CD4-positive, alpha-beta T cell (primary cell): ENCODE data around the gene INSIG1. TPM values are rescaled to one million over a fixed set of nuclear protein-coding genes. Genes with fewer than 3 reads are reported as not detected.

Experiments
- ATAC-seq: fragments of 200-7000 bp; cut with Tn5 transposase; one replicate; pipeline ENCODE4 v1.10.0; 2022; ENCODE audit warnings: mild to moderate bottlenecking; ENCODE audit not compliant: poor library complexity
- CTCF ChIA-PET: fragments of 350-600 bp; sonication (Branson Sonifier 250); formaldehyde crosslinking; loops from one replicate; lab custom pipeline; 2021; ENCODE audit warnings: antibody characterized with exemption, inconsistent platforms; lab: Charles Lee
- POLR2A ChIA-PET: fragments of 350-600 bp; sonication (Branson Sonifier 250); formaldehyde crosslinking; loops from one replicate; lab custom pipeline; 2021; ENCODE audit warnings: antibody characterized with exemption, inconsistent platforms; lab: Charles Lee
- DNase-seq, 14 experiments: peaks; one replicate each; pipeline ENCODE4 v3.0.0-alpha.2; 2013 to 2020; ENCODE audit warnings: mixed read lengths in 2 of 14
- H3K27ac ChIP-seq, 2 donors: one replicate each; pipeline versions ENCODE4 v1.5.1 to v1.7.0; 2013; ENCODE audit warnings: low read length in 2 of 2, low read depth in 1 of 2, mild to moderate bottlenecking in 1 of 2
- H3K27me3 ChIP-seq, 2 experiments: 1 replicate in 1 of 2; 2 replicates in 1 of 2; pipeline versions ENCODE4 v1.6.1 to v1.7.0; 2013; ENCODE audit warnings: low read length in 2 of 2, control low read depth in 1 of 2, mild to moderate bottlenecking in 1 of 2, moderate library complexity in 1 of 2; ENCODE audit not compliant: insufficient read depth in 2 of 2, control insufficient read depth in 1 of 2
- H3K36me3 ChIP-seq: one replicate; pipeline ENCODE4 v1.6.1; 2013; ENCODE audit warnings: low read length, control low read depth; ENCODE audit not compliant: insufficient read depth
- H3K4me1 ChIP-seq: one replicate; pipeline ENCODE4 v1.6.1; 2013; ENCODE audit warnings: low read length, control low read depth; ENCODE audit not compliant: insufficient read depth
- H3K4me3 ChIP-seq: one replicate; pipeline ENCODE4 v1.5.1; 2013; ENCODE audit warnings: mild to moderate bottlenecking, low read length, moderate library complexity
- H3K9me3 ChIP-seq, 2 experiments: 1 replicate in 1 of 2; 2 replicates in 1 of 2; pipeline versions ENCODE4 v1.6.1 to v1.7.0; 2013; ENCODE audit warnings: low read length in 2 of 2, mild to moderate bottlenecking in 2 of 2, control low read depth in 1 of 2, moderate library complexity in 1 of 2; ENCODE audit not compliant: control insufficient read depth in 1 of 2, insufficient read depth in 1 of 2
- H3K27ac Mint-ChIP-seq: one replicate; pipeline ENCODE4 v1.8.0; 2020; ENCODE audit warnings: mixed read lengths
- H3K27me3 Mint-ChIP-seq: one replicate; pipeline ENCODE4 v1.8.0; 2021; ENCODE audit warnings: mixed read lengths
- H3K36me3 Mint-ChIP-seq: one replicate; pipeline ENCODE4 v1.8.0; 2021; ENCODE audit warnings: low read depth, mixed read lengths
- H3K4me1 Mint-ChIP-seq: one replicate; pipeline ENCODE4 v1.8.0; 2021; ENCODE audit warnings: low read depth, mixed read lengths
- H3K4me3 Mint-ChIP-seq: one replicate; pipeline ENCODE4 v1.8.0; 2020; ENCODE audit warnings: mild to moderate bottlenecking, mixed read lengths
- H3K9me3 Mint-ChIP-seq: one replicate; pipeline ENCODE4 v1.8.0; 2020; ENCODE audit warnings: mixed read lengths
- CTCF ChIP-seq: fragments of 200-600 bp; IDR thresholded peaks from one replicate; pipeline ENCODE4 v1.8.0; 2022; ENCODE audit warnings: antibody characterized with exemption, mild to moderate bottlenecking
- intact Hi-C, 2 experiments: fragments of 100-400 bp; cut with DNase I in 1 of 2; cut with micrococcal nuclease in 1 of 2; formaldehyde crosslinking; loops; one replicate each; pipeline versions ENCODE4 v1.15.1 to v1.9.0; 2023 to 2025; cut with DNase I, micrococcal nuclease
- total RNA-seq, 174 experiments: library from RNA in 2 of 174; stranded (reverse) in 2 of 174; gene quantifications; one replicate each; pipeline ENCODE4 v1.2.3 and lab custom pipeline; 2021 to 2026

INSIG1 gene
- total RNA-seq, 2 experiments from 2014 or later = 58.1 to 60.9 TPM

- H3K36me3 ChIP-seq = no peaks in the 10 kb centered on the region
- no peaks in the 10 kb centered on the region for H3K9me3 Mint-ChIP-seq
- no peaks in the 10 kb centered on the region for H3K36me3 Mint-ChIP-seq
- no peak for TF ChIP-seq CTCF
- H3K27ac ChIP-seq = no peak overlapping the region
- no peaks in the 10 kb centered on the region for H3K9me3 ChIP-seq
- no peak overlapping the region for H3K27ac Mint-ChIP-seq
- CTCF ChIA-PET = no interaction called here
- no peak overlapping the region for H3K4me3 Mint-ChIP-seq
- peaks cover 0 to 3% of the 10 kb centered on the region in 2 experiments for H3K27me3 ChIP-seq
- POLR2A ChIA-PET = no interaction called here
- H3K4me1 Mint-ChIP-seq = no peaks in the 10 kb centered on the region
- peaks cover 13% of the 10 kb centered on the region for H3K27me3 Mint-ChIP-seq
- ATAC-seq (no peak), DNase-seq (no peak)
- intact Hi-C loops = no loop called here
- no peaks in the 10 kb centered on the region for H3K4me1 ChIP-seq
- no peak overlapping the region for H3K4me3 ChIP-seq
These were observed 22.9 kb upstream of the INSIG1 start for GRCh38 chr7:155274633-155275355.

GRCh38 chr7:155276042-155276799 is 21.5 kb upstream of the INSIG1 start:
- Histone ChIP-seq H3K4me3 (no peak overlapping the region), H3K27me3 (peaks cover 0 to 3% of the 10 kb centered on the region in 2 experiments), H3K27ac (no peak overlapping the region), H3K4me1 (no peaks in the 10 kb centered on the region), H3K9me3 (no peaks in the 10 kb centered on the region), H3K36me3 (no peaks in the 10 kb centered on the region)
- no peaks in the 10 kb centered on the region for H3K9me3 Mint-ChIP-seq
- CTCF ChIA-PET = interaction anchor here (0.6 to 1.2 kb wide), 2 partner anchors 43 to 69 kb away, joined by 3 to 4 read pairs; no protein-coding TSS in a partner anchor
- DNase-seq = no peak
- POLR2A ChIA-PET = no interaction called here
- intact Hi-C loops = no loop called here
- peaks cover 13% of the 10 kb centered on the region for H3K27me3 Mint-ChIP-seq
- no peak for TF ChIP-seq CTCF
- H3K36me3 Mint-ChIP-seq = no peaks in the 10 kb centered on the region
- H3K4me3 Mint-ChIP-seq = no peak overlapping the region
- no peaks in the 10 kb centered on the region for H3K4me1 Mint-ChIP-seq
- no peak overlapping the region for H3K27ac Mint-ChIP-seq
- no peak for ATAC-seq

GRCh38 chr7:155276800-155277375 is 20.8 kb upstream of the INSIG1 start:
- ATAC-seq = no peak
- H3K27ac ChIP-seq = no peak overlapping the region
- ChIA-PET CTCF (interaction anchor here (1.2 kb wide), 1 partner anchor 68 kb away, joined by 3 read pairs; no protein-coding TSS in a partner anchor), POLR2A (interaction anchor here (0.8 kb wide), 1 partner anchor 20 kb away, joined by 3 read pairs; no protein-coding TSS in a partner anchor)
- no peak for DNase-seq
- TF ChIP-seq CTCF = no peak
- H3K9me3 Mint-ChIP-seq = no peaks in the 10 kb centered on the region
- H3K36me3 Mint-ChIP-seq = no peaks in the 10 kb centered on the region
- no peaks in the 10 kb centered on the region for H3K36me3 ChIP-seq
- H3K27ac Mint-ChIP-seq = no peak overlapping the region
- intact Hi-C loops = no loop called here
- H3K4me1 ChIP-seq = no peaks in the 10 kb centered on the region
- H3K27me3 Mint-ChIP-seq = peaks cover 13% of the 10 kb centered on the region
- no peak overlapping the region for H3K4me3 Mint-ChIP-seq
- H3K4me3 ChIP-seq = no peak overlapping the region
- no peaks in the 10 kb centered on the region for H3K4me1 Mint-ChIP-seq
- peaks cover 0 to 3% of the 10 kb centered on the region in 2 experiments for H3K27me3 ChIP-seq
- H3K9me3 ChIP-seq = no peaks in the 10 kb centered on the region
